Prostate gland (tissue), 2 donors: Measurements from ENCODE around the gene ATG7. TPM values are rescaled to one million over a fixed set of nuclear protein-coding genes. Genes with fewer than 3 reads are reported as not detected.

ENCODE experiments used
- DNase-seq: peaks from one replicate; pipeline ENCODE4 v3.0.0-alpha.2; 2019; ENCODE audit warnings: low spot score
- H3K27ac ChIP-seq, 2 donors: fragments of 200-600 bp; sonication (generic); 2 replicates each; pipeline ENCODE4 v1.5.1; 2017 to 2019
- H3K27me3 ChIP-seq: fragments of 200-600 bp; sonication (generic); replicated peaks from 2 replicates; pipeline ENCODE4 v1.5.1; 2019; ENCODE audit not compliant: insufficient read depth
- H3K36me3 ChIP-seq, 2 donors: fragments of 200-600 bp; sonication (generic); 1 replicate in 1 of 2; 2 replicates in 1 of 2; pipeline versions ENCODE4 v1.5.1 to v1.8.1; 2017 to 2019
- H3K4me1 ChIP-seq: fragments of 200-600 bp; sonication (generic); replicated peaks from 2 replicates; pipeline ENCODE4 v1.5.1; 2019
- H3K4me3 ChIP-seq, 2 donors: fragments of 200-600 bp; sonication (generic); 2 replicates each; pipeline ENCODE4 v1.5.1; 2017 to 2019
- H3K9me3 ChIP-seq: fragments of 200-600 bp; sonication (generic); 2 replicates; pipeline ENCODE4 v1.5.1; 2017
- POLR2A ChIP-seq: fragments of 450-650 bp; IDR thresholded peaks from one replicate; pipeline ENCODE4 v1.6.1; 2016; ENCODE audit warnings: antibody characterized with exemption, mild to moderate bottlenecking
- POLR2AphosphoS5 ChIP-seq: sonication (generic); formaldehyde crosslinking; IDR thresholded peaks from one replicate; pipeline ENCODE4 v1.6.1; 2017; ENCODE audit warnings: antibody characterized with exemption
- WGBS: methylation state at CpG from one replicate; pipeline ENCODE4 v1.1.5; 2018; 5-methylcytosine and 5-hydroxymethylcytosine counted together
- intact Hi-C: fragments of 100-400 bp; cut with DNase I; formaldehyde crosslinking; loops from one replicate; pipeline ENCODE4 v1.14.2; 2022
- total RNA-seq, 2 donors: library from RNA; depleted of rRNA; stranded (reverse); fragments of >200 nt; gene quantifications; one replicate each; pipeline ENCODE4 v1.1.0, GENCODE V29; 2016
- TF ChIP-seq, protein P1 (sequence below), 4 experiments: fragments of 200-600 bp in 2 of 4; fragments of 450-650 bp in 2 of 4; sonication (generic) in 2 of 4; IDR thresholded peaks; 1 replicate in 3 of 4; 2 replicates in 1 of 4; pipeline ENCODE4 v1.5.1; 2016 to 2019; ENCODE audit warnings: antibody characterized with exemption in 4 of 4, mild to moderate bottlenecking in 2 of 4, moderate library complexity in 2 of 4

Gene ATG7
- total RNA-seq, 2 donors from 2014 or later, result 25.2 to 66.5 TPM

- Histone ChIP-seq H3K27ac (no peak overlapping the region), H3K9me3 (no peaks in the 10 kb centered on the region), H3K36me3 (no peaks in the 10 kb centered on the region), H3K4me1 (no peaks in the 10 kb centered on the region), H3K27me3 (no peaks in the 10 kb centered on the region), H3K4me3 (no peak overlapping the region)
- TF ChIP-seq POLR2A (no peak), POLR2AphosphoS5 (no peak)
- TF ChIP-seq, protein P1, sequence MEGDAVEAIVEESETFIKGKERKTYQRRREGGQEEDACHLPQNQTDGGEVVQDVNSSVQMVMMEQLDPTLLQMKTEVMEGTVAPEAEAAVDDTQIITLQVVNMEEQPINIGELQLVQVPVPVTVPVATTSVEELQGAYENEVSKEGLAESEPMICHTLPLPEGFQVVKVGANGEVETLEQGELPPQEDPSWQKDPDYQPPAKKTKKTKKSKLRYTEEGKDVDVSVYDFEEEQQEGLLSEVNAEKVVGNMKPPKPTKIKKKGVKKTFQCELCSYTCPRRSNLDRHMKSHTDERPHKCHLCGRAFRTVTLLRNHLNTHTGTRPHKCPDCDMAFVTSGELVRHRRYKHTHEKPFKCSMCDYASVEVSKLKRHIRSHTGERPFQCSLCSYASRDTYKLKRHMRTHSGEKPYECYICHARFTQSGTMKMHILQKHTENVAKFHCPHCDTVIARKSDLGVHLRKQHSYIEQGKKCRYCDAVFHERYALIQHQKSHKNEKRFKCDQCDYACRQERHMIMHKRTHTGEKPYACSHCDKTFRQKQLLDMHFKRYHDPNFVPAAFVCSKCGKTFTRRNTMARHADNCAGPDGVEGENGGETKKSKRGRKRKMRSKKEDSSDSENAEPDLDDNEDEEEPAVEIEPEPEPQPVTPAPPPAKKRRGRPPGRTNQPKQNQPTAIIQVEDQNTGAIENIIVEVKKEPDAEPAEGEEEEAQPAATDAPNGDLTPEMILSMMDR (IDR thresholded peaks at IDR 0.05), result no peak
- DNase-seq, result no peak
- intact Hi-C loops, result loop anchor here (10.0 kb wide), 1 partner anchor 97 kb away; no protein-coding TSS in a partner anchor
- WGBS, result 37% methylated on average over 3 of the region's 3 CpGs
Observed at GRCh38 chr3:11238060-11238459, 34.1 kb upstream of the ATG7 start.

DNA sequence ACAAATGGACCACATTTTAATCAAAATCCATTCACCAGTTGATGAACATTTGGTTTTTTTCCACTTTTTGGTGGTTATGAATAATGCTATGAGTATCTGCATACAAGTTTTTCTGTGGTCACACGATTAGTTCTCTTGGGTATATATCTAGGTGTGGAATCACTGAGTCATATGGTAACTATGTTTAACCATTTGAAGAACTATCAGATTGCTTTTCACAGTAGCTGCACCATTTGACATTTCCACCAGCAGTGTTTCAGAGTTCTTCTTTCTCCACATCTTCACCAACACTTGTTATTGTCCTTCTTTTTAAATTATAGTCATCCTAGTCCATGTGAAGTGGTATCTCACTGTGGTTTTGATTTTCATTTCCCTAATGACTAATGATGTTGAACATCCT lies 33.3 kb upstream of the ATG7 start:
- WGBS, result 63% methylated on average over 1 of the region's 1 CpG
- no peaks in the 10 kb centered on the region for H3K9me3 ChIP-seq
- H3K27me3 ChIP-seq, result no peaks in the 10 kb centered on the region
- no peak for TF ChIP-seq POLR2AphosphoS5
- no peak for TF ChIP-seq POLR2A
- TF ChIP-seq, protein P1 (IDR thresholded peaks at IDR 0.05), result no peak
- intact Hi-C loops, result loop anchor here (10.0 kb wide), 1 partner anchor 96 kb away; no protein-coding TSS in a partner anchor
- no peak for DNase-seq
- no peaks in the 10 kb centered on the region for H3K36me3 ChIP-seq
- no peaks in the 10 kb centered on the region for H3K4me1 ChIP-seq
- H3K4me3 ChIP-seq, result no peak overlapping the region
- H3K27ac ChIP-seq, result no peak overlapping the region

DNA sequence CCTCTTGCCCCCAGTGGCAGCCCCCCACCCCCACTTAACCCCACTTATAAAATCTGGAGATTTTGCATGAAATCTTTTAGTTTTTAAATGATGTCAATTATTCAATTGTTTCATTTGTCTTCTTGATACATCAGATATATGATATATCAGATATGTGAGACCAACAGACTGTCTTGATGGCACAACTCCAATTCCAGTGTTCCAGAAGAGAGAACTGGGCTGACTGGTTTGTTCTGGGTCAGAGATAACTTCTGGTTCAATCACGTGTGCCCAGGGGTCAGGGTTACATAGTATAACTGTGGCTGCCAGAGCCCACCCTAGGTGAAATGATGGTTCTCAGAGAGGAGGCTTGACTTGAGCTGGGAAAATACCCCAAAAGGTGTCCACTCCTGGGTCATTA lies 32.4 kb upstream of the ATG7 start:
- no peak overlapping the region for H3K4me3 ChIP-seq
- H3K36me3 ChIP-seq, result no peaks in the 10 kb centered on the region
- no peak overlapping the region for H3K27ac ChIP-seq
- intact Hi-C loops, result loop anchor here (10.0 kb wide), 1 partner anchor 95 kb away; no protein-coding TSS in a partner anchor
- no peak for DNase-seq
- no peaks in the 10 kb centered on the region for H3K4me1 ChIP-seq
- no peaks in the 10 kb centered on the region for H3K27me3 ChIP-seq
- WGBS, result 37% methylated on average over 1 of the region's 1 CpG
- no peaks in the 10 kb centered on the region for H3K9me3 ChIP-seq
- TF ChIP-seq, protein P1 (IDR thresholded peaks at IDR 0.05), result no peak

- Histone ChIP-seq H3K27ac (no peak overlapping the region), H3K4me3 (no peak overlapping the region), H3K27me3 (no peaks in the 10 kb centered on the region), H3K9me3 (no peaks in the 10 kb centered on the region), H3K4me1 (no peaks in the 10 kb centered on the region), H3K36me3 (no peaks in the 10 kb centered on the region)
- intact Hi-C loops, result no loop called here
- 100% methylated on average over 1 of the region's 1 CpG for WGBS
- no peak for DNase-seq
- no peak for TF ChIP-seq POLR2AphosphoS5
Observed at GRCh38 chr3:11240496-11240895, 31.7 kb upstream of the ATG7 start.

DNA sequence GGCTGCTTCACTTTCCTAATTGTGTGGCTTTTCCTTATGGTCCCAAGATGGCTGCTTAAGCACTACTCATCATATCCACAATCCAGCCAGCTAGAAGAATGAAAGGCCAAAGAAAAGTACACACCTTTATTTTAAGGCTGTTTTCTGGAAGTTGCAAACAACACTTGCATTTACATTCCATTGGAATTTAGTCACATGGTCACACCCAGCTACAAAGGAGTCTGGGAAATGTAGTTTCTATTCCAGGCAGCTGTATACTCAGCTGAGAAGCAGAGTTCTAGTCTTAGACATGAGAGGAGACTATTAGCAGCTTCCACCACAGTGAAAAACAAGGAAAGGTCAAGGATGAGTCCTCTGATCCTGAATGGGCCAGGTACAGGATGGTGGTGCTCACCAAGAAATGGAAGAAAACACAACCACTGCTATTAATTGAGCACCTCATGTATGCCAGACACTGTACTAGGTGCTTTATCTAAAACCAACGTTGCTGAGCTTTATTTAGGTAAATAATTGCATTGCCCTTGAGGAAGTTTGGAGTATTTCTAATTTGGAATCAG lies 28.0 kb upstream of the ATG7 start:
- 74% methylated on average over 1 of the region's 1 CpG for WGBS
- no peak overlapping the region for H3K4me3 ChIP-seq
- H3K27me3 ChIP-seq, result no peaks in the 10 kb centered on the region
- no peaks in the 10 kb centered on the region for H3K36me3 ChIP-seq
- no peaks in the 10 kb centered on the region for H3K9me3 ChIP-seq
- DNase-seq, result no peak
- H3K4me1 ChIP-seq, result no peaks in the 10 kb centered on the region
- intact Hi-C loops, result no loop called here
- H3K27ac ChIP-seq, result no peak overlapping the region
- TF ChIP-seq POLR2A (no peak), POLR2AphosphoS5 (no peak)
- TF ChIP-seq, protein P1 (IDR thresholded peaks at IDR 0.05), result no peak
